GM21381 (cell line): Measurements from ENCODE around the gene BACH2.

Source experiments
- ATAC-seq: cut with Tn5 transposase; IDR thresholded peaks from one replicate; pipeline ENCODE4 v1.9.1; 2021; ENCODE audit warnings: mild to moderate bottlenecking, moderate library complexity; ENCODE audit not compliant: unreplicated experiment

The BACH2 gene

DNA sequence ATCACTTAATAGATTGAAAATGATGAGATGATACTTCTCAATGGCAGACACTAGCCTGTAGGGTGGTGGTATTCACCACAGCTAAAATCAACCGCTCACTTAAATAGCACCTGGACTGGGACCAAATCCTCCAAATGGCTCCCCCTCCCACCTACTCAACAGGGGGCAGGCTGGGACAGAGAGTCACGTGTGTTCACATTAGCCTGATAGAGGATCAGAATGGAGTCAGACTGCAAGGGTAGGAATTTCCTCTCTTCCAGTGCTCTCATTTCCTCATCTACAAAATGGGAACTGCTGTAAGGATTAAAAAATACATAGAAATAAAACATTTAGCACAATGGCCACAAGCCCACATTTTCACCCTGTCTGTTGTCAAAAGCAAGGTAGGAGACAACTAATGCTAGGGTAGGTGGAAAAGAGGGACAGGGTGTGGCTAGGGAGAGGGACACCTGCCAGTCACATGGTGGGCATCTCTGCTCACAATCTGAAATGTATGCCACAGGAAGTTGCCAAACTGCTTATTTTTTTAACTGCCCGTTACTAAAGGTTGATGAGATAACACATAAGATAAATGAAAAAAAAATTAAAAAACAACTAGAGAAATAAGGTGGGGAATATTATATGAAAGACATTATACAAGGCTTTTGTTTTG is 55.3 kb downstream of the BACH2 start:
- ATAC-seq, result no peak

DNA sequence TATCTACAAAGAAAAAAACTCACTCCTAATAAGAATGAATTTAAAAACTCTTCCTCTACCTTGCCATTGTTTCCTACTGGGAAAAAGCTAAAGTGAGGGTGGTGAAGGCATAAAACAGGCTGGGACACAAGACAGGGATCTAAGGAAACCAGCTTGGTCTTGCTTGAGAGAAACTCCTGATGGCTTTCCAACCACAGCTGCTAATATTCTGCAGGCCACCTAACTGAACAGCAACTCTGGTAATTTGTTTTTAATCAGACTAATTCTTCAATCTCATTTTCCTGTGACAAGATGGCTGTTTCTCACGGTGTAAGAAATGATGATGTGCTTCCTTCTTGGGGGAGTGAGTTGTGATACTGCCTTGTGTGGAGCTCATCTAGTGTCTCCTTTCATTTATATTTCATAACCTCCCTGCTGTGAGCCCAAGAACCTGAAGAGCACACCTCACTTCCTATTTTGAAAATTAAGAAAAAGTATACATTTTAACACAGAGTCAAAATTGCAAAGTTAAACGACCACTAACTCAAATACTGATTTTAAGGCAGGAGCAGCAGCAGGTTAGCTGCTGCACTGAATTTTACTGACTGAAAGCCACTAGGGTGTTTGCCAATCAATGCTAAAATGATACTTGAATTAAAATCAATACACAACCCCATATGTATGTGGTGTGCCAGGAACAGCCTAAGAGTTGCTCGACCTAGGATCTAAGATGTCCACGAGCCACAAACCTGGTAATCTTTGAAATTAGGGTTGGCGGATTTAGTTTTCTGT is 58.0 kb downstream of the BACH2 start:
- no peak for ATAC-seq

DNA sequence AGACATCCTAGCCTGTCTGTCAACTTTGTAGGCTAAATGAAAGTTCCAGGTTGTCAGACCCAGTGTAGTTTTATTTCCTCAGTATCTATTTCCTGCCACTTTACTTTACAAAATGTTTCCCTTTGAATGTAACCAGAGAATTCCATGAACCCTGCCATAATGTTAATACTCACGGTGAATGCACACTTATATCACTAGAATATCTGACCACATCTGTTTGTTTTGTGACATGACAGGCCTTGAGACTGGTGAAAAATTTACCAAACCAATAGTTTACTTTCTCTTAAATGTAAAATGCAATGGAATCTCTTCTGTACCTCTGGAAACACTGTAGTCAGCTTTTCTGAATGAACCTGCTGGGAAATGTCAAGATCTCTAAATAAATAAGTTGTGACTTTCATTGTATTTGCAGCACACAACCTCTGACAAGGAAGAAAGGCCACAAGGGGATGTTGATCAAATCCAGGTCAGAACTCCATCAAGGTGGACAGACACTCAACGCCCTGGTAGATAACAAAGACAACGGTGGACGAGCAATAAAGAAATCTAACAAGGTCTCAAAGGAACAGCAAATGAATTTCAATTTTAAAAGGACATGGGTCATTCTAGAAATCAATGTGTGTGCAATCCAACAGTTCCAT is 59.2 kb downstream of the BACH2 start:
- ATAC-seq, result no peak

DNA sequence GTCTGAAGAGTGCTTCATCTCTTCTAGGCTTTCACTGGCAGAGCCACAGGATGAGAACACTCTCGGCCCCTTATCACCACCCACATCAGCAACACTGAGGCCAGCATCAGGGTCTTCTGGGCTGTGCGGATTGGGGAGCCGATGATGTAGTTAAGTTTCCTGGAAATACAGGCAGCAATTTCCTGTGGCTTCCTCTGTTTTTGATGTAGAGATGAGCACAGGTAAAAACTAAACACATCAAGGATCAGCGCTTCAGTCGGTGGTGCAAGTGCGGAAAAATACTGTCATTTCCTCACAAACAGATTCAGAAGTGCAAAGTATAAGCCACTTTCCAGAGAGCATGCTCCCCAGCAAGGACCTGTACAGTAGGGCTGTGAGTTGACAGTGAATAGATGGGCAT is 62.6 kb downstream of the BACH2 start:
- ATAC-seq, result no peak

DNA sequence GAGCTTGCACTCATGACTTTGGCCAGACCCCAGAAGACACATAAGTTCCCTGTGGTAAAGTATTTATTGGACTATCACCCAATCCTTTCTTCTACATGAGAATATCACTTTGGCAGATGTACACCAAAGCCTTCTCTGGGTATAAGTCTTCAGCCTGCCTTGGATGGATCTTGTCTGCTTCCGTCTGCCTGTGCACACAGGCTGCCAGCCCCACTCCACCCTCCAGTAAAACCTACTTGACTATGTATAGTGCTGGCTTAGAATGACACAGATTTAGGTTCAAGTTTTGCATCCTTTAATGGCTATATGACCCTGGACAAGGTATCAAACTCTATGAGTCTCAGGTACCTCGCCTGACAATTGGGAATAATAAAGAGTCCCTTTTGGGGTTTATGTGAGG is 63.4 kb downstream of the BACH2 start:
- no peak for ATAC-seq

DNA sequence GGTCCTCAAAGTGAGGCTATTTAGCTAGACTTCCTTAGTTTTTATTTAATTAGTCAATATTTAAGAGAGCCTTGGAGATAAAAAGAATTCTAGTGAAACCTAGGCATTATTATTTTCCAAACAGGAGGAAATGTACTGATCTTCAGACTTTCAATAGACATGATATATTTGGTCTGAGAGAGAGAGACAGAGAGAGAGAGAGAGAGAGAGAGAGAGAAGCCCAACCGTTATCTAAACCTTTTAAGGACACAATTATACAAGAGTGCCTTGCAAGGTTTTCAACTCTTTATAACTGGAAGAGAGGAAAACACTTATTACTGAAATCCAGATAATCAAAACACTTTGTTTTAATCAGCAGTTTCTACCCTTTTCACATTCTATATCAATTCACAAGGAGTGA is 64.8 kb downstream of the BACH2 start:
- no peak for ATAC-seq

DNA sequence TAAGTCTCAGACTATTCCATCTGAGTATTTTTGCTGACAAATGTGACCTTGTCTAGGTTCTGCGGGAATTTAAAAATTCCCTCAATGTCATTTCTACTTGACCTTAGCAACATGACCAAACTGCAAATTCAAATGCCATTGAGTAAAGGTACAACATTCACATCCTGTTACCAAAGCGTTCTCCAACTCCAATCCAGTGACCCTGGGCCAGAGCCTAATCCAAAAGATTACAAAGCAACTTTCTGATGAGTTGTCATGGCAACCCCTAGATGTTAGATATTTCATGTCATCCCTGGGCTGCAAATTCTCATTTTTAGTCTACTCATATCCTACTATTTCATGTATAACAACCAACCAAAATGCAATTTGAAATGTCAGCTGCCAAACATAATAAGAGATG is 65.3 kb downstream of the BACH2 start:
- no peak for ATAC-seq

DNA sequence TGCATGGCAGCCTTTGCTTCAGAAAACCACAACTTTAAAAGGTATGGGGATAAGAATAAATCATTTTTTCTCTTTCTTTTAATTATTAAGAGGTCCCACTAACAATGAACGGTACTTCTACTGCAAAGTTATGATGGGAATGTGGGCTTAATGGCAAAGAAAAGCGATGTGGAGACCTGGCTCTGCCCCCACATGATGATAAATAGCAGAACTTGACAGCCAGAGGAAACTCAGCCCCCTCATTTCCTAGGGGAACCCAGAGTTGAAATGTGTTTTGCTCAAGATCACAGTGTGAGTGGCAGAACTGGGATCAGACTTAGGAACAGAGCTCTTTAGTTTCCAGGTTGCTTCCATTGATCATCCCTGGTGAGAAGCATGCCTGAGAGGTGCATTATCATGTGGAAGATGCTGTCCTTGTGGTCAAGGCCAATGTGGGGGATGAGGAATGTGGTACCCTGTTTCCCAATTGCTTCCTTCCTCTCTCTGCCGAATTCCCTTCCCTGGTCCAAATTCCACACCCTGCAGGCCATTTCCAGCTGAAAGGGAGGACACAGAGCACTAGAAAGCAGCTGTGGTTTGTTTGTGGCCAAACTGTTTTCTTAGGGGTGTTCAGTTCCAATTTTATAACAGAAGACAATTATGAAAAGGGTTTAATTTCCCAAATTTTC is 66.0 kb downstream of the BACH2 start:
- ATAC-seq, result no peak

DNA sequence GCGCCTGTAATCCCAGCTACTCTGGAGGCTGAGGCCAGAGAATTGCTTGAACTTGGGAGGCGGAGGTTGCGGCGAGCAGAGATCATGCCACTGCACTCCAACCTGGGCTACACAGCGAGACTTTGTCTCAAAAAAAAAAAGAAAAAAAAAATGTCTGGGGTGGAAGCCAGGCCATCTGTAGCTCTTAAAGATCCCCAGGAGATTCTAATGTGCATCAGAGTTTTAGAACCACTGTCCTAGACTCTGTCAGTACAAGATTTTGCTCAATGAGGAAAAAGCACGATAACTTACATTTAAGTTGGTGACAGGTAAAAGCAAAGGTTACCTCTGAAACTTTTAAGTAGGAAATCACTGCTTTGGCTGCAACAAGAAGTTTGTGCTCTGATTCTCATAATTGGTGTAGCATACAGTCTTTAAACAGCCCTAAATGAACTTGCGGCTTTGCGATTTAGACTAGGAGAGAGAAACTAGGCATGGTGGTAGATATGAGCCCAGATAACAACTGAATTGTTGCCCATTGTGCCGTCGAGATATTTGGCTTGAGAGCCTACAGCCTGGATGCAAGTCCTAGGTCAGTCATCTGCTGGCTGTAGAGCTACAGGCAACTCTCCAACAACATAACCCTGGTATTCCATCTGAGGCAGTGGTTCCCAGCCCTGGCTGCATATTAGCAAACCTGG is 67.2 kb downstream of the BACH2 start:
- ATAC-seq, result no peak

DNA sequence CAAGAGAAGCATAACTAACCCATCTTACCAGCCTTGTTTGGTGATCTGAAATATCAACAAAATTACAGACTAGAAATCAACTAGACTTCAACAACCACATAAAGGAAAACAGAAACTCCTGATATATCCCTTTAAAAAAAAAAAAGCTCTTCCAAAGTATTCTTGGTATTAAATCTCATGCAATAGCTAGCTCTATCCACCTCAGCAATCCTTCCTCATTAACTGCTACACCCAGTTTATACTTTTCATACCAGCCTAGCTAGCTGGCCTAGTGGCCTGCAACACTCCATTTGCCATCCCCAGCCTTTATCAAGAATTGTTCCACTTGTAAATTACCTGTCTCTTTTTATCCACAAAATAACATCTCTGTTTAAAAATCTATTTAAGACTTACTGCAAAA is 69.0 kb downstream of the BACH2 start:
- no peak for ATAC-seq

DNA sequence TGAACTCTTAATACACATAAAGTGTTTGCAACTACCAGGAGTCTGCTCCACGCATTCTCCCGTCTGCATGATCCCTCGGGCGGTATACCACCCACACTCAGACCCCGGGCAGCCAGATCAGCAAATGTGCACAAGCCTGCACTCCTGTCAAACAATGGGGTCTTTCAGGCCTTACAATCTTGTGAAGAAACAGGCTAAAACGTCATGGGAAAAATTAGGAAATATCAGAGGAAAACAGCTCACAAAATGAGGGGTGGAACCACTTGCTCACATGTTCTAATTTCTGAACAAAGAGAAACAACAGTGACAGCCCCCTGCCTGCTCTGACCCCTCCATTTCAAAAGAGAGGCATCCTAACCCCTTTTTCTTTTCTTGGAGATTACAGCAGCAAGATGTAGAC is 69.4 kb downstream of the BACH2 start:
- ATAC-seq, result no peak

DNA sequence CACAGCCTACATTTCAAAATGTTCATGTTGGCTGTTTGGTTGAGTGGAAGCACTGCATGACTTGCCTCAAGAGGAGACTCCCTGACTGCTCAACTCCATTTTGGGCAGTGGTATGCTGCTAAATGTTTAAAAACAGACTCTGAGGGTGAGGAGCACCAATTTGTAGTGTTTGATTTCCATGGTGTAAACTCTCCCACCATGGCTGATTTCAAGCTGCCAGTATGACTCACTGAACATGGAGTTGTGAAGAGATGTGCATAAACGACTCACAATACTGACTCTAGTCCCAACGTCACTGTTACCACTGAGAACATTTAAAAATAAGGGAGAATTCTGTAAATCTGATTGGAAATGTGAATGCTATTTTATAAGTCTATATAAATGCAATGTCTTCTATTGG is 70.4 kb downstream of the BACH2 start:
- ATAC-seq, result no peak

DNA sequence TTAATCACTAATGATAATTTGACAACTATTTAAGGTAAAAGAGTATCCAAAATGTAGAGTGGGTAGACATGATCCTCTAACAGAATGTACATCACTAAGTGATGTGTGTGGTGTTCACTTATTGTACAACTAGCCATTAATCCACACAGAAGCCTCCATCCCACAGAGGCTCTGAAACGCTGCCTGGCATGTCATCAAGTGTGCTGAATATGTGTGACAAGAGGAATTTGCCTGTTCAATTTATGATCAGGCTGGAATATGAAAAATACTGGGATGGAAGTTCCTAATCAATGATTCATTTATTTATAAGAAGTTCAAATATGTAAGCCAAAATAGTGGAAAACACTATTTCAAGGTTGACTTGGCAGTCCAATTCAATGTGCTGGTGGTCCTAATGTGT is 72.4 kb downstream of the BACH2 start:
- ATAC-seq, result no peak

DNA sequence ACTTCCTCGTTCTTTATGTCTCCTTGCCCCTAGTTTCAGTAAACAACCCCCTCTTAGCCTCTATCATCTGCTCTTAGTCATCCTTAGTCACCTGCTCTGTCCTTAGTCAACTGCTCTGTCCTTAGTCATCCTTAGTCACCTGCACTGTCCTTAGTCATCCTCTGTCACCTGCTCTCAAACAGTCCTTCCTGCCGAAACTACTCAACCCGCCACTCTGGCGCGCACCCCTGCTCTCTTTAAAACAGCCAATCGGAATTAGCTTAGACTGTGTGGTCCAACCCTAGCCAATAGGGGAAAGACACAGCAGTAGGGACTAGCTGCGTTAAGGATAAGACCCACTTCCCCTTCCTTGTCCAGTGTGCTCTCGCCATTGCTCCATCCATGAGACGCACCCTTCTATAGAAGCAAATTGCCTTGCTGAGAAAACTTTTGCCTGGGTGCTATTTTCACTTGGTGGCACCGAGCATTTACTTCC is 73.9 kb downstream of the BACH2 start:
- ATAC-seq, result no peak

DNA sequence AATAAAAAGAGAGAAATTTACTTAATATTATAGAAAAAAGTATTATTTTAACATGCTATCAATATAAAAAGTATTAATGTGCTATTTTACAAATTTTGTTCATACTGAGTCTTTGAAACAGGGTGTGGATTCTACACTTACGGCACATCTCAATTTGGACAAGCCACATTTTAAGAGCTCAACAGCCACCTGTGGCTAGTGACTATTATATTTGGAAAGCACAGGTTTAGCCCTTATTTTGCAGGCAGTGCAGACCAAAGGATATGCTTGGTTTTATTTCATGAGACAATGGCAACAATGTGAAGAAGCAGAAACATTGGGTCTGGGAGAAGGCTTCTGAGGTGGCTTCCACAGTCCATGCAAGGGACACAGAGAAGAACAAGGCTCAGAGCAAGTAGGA is 74.6 kb downstream of the BACH2 start:
- no peak for ATAC-seq

DNA sequence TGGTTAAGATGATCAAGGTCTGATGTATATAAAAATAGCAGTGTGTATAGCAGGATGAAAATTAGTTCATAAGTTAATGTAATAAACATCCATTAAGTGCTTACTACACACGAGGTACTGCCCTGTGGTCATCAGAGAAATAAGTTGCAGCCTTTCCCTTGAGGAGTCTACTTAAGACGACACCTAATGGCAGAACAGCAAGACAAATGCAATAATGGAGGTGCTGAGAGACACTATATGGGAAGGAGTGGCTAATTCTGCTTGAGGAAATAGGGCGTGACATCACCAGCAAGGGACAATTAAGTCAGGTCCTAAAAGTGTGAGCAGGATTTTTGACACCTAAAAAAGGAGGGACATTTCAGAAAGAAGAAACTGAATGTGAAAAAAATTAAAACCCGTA is 75.2 kb downstream of the BACH2 start:
- ATAC-seq, result no peak

DNA sequence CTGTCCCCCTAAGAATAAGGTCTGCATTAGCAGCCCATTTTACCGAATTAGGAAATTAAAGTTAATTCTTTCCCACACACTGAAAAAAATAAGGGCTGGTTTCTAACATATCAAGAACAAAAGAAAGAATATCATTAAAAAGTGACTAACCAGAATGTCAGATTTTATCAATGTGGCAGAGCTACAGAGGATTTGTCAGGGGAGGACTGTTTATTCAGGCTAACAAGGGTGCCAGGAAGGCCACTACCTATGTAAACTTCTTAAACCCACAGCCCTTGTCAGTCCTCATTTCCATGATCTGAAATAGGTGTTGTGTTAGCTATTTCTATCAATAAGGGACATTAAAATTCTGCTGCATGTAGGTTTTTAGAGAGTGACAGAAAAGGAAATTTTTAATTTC is 76.4 kb downstream of the BACH2 start:
- no peak for ATAC-seq

DNA sequence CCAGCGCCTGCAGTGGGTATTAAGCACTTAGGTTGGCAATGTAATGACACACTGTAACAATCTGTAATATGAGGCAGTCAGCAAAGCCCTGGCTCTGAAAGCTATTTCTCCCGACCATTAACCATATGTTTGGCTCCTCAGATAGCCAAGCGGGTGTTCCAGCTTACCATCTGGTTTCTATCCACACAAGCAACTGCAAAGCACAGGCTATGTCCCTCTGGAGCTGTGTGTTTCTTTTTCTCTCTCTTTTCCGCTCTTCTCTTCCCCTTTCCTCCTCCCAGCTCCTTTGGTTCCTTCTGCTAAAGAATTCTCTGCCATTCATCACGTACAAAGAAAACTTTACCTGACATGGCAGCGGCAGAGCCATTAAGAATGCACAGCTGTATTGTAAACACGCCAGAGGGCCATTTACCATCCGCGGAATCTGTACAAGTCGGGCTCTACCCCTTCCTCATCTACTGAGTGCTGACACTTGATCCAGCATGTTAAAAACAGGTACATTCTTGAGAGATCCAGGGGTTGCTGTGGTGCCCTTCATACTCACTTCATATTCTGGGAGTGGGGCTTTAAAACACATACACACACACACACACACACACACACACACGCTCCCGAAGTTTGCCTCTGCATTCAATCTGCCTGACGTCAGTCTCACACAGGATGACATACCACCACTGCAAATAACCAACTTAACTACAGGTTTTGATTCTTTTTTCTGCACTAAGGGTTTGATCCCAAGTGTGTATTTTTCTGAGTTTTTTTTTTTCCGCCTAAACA is 77.2 kb downstream of the BACH2 start:
- peak; percentile 18 for ATAC-seq

DNA sequence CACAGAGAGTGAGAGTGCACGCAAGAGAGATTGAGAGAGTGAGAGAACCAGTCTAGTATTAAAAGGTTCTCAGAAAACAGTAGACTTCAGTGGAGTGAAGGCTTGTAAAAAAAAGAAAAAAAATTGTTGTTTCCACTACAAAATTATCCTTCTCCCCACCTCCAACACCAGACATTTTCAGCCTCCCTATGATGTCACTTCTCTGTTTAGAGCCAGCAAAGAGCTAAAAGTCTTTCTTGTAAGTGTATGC is 77.8 kb downstream of the BACH2 start:
- no peak for ATAC-seq

DNA sequence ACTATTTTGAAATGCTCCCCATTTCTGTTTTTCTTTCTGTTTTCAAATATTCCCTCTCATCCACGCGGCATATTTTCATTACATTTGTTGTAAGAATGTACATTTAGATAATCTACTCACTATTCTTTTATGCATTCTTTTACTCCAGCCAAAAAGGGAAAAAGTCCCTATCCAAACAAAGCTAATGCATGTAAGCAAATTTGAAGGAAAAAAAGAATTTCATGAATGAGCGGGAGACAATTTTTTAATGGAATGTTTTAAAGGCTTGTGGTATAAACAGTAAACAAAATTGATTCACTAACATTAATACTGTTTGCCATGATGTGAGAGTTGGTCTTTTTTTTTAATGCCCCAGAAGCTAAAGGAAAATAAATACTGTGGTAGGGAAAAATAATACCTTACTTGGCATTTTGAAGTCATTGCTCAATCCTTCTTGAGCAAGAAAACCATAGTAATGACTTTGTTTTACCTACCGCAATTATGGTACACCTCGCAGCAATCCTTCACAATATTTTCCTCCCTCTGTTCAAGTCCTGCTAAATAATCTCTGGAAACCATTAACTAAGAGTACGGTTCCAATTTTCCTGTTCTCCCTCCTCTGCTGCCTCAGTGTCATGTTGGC is 79.0 kb downstream of the BACH2 start:
- no peak for ATAC-seq
